HepG2 (cell line): ENCODE data around the gene CYTH1. TPM values are rescaled to one million over a fixed set of nuclear protein-coding genes. Genes with fewer than 3 reads are reported as not detected.

Source experiments
- ELF3 ChIP-seq: IDR thresholded peaks from 2 replicates; pipeline ENCODE4 v1.6.1; 2016; ENCODE audit warnings: missing genetic modification reagents, missing compliant biosample characterization
- JUN ChIP-seq: sonication (generic); formaldehyde crosslinking; IDR thresholded peaks from 2 replicates; pipeline ENCODE4 v1.4.0; 2020; ENCODE audit warnings: mild to moderate bottlenecking, missing genetic modification reagents
- MBNL3 ChIP-seq: fragments of 250-450 bp; sonication (Bioruptor Pico); conservative IDR thresholded peaks from 2 replicates; pipeline ENCODE4 v1.8.0; 2022; ENCODE audit warnings: mild to moderate bottlenecking, inconsistent platforms
- MED1 ChIP-seq: sonication (generic); formaldehyde crosslinking; IDR thresholded peaks from 2 replicates; pipeline ENCODE4 v1.4.0; 2020; ENCODE audit warnings: missing genetic modification reagents
- MIER2 ChIP-seq: IDR thresholded peaks from 2 replicates; pipeline ENCODE4 v1.6.1; 2016; ENCODE audit warnings: missing biosample characterization, missing genetic modification reagents
- NAIF1 ChIP-seq: sonication (generic); formaldehyde crosslinking; IDR thresholded peaks from 2 replicates; pipeline ENCODE4 v1.5.0; 2020; ENCODE audit warnings: mild to moderate bottlenecking, missing genetic modification reagents, borderline replicate concordance
- NFE2 ChIP-seq: sonication (generic); formaldehyde crosslinking; IDR thresholded peaks from 2 replicates; pipeline ENCODE4 v1.4.0; 2020; ENCODE audit warnings: missing genetic modification reagents
- NFIB ChIP-seq: sonication (generic); formaldehyde crosslinking; IDR thresholded peaks from 2 replicates; pipeline ENCODE4 v1.9.0; 2021; ENCODE audit warnings: missing genetic modification reagents, mild to moderate bottlenecking, borderline replicate concordance
- NFYB ChIP-seq: sonication (generic); formaldehyde crosslinking; IDR thresholded peaks from 2 replicates; pipeline ENCODE4 v1.4.0; 2020; ENCODE audit warnings: missing genetic modification reagents
- PHF20 ChIP-seq: sonication (generic); formaldehyde crosslinking; IDR thresholded peaks from 2 replicates; pipeline ENCODE4 v1.5.0; 2020; ENCODE audit warnings: mild to moderate bottlenecking, missing genetic modification reagents
- SIX1 ChIP-seq: sonication (generic); formaldehyde crosslinking; IDR thresholded peaks from 2 replicates; pipeline ENCODE4 v1.4.0; 2020; ENCODE audit warnings: missing genetic modification reagents, borderline replicate concordance
- STAG1 ChIP-seq: sonication (generic); formaldehyde crosslinking; IDR thresholded peaks from 2 replicates; pipeline ENCODE4 v1.4.0; 2020; ENCODE audit warnings: missing genetic modification reagents
- TARDBP ChIP-seq: sonication (generic); formaldehyde crosslinking; IDR thresholded peaks from 2 replicates; pipeline ENCODE4 v1.8.0; 2022; ENCODE audit warnings: mild to moderate bottlenecking, missing genetic modification reagents
- TRIM24 ChIP-seq: sonication (generic); formaldehyde crosslinking; IDR thresholded peaks from 2 replicates; pipeline ENCODE4 v1.8.0; 2022; ENCODE audit warnings: mild to moderate bottlenecking, missing genetic modification reagents
- TSC22D2 ChIP-seq: sonication (generic); formaldehyde crosslinking; IDR thresholded peaks from 2 replicates; pipeline ENCODE4 v1.5.1; 2020; ENCODE audit warnings: missing genetic modification reagents, mild to moderate bottlenecking, borderline replicate concordance
- ZFP36L2 ChIP-seq: sonication (generic); formaldehyde crosslinking; IDR thresholded peaks from 2 replicates; pipeline ENCODE4 v1.4.0; 2020; ENCODE audit warnings: missing genetic modification reagents
- ZNF383 ChIP-seq: sonication (generic); formaldehyde crosslinking; IDR thresholded peaks from 2 replicates; pipeline ENCODE4 v1.4.0; 2020; ENCODE audit warnings: missing genetic modification reagents, mild to moderate bottlenecking, borderline replicate concordance
- ZNF7 ChIP-seq: IDR thresholded peaks from 2 replicates; pipeline ENCODE4 v1.6.1; 2016; ENCODE audit warnings: missing biosample characterization, missing genetic modification reagents
- polyA plus RNA-seq, 8 experiments: library from polyadenylated mRNA; depleted of rRNA in 3 of 8; stranded (reverse) in 7 of 8; unstranded in 1 of 8; fragments of >200 nt; fragmentation: Illumina TruSeq in 4 of 8; extraction: Trizol in 4 of 8; gene quantifications; 2 replicates each; pipeline versions ENCODE4 v1.2.1 to v1.2.3, GENCODE V29; 2011 to 2016; ENCODE audit warnings: low read depth in 4 of 8, missing spikeins in 1 of 8, mixed read lengths in 1 of 8; ENCODE audit not compliant: insufficient read depth in 1 of 8
- total RNA-seq, 5 experiments: library from RNA; depleted of rRNA; stranded (reverse); fragments of >200 nt; fragmentation: Illumina TruSeq; extraction: Trizol; gene quantifications; 2 replicates each; pipeline ENCODE4 v1.2.3, GENCODE V29; 2016; ENCODE audit warnings: low read depth in 1 of 5
- TF ChIP-seq, protein P1 (sequence below): sonication (generic); formaldehyde crosslinking; IDR thresholded peaks from 2 replicates; pipeline ENCODE4 v1.5.0; 2020; ENCODE audit warnings: missing genetic modification reagents
- TF ChIP-seq, protein P2 (sequence below): IDR thresholded peaks from 2 replicates; pipeline ENCODE4 v1.6.1; 2012; ENCODE audit warnings: inconsistent platforms
- TF ChIP-seq, protein P3 (sequence below): sonication (generic); formaldehyde crosslinking; IDR thresholded peaks from 2 replicates; pipeline ENCODE4 v1.4.0; 2020; ENCODE audit warnings: low read depth, mild to moderate bottlenecking, missing genetic modification reagents
- TF ChIP-seq, protein P4 (sequence below): sonication (generic); formaldehyde crosslinking; conservative IDR thresholded peaks from 2 replicates; pipeline ENCODE4 v1.8.1; 2023; ENCODE audit warnings: missing genetic modification reagents
- TF ChIP-seq, protein P5 (sequence below): IDR thresholded peaks from 2 replicates; pipeline ENCODE4 v1.6.1; 2012; ENCODE audit warnings: low read length, improper control_type of control experiment
- TF ChIP-seq, protein P6 (sequence below): sonication (generic); formaldehyde crosslinking; IDR thresholded peaks from 2 replicates; pipeline ENCODE4 v1.4.0; 2020; ENCODE audit warnings: missing genetic modification reagents

The CYTH1 gene
- total and polyA plus RNA-seq, 2 of the 13 experiments (the other 11 are each of a cell fraction or from before 2014, with no cell fraction given): 20.1 to 48.9 TPM

DNA sequence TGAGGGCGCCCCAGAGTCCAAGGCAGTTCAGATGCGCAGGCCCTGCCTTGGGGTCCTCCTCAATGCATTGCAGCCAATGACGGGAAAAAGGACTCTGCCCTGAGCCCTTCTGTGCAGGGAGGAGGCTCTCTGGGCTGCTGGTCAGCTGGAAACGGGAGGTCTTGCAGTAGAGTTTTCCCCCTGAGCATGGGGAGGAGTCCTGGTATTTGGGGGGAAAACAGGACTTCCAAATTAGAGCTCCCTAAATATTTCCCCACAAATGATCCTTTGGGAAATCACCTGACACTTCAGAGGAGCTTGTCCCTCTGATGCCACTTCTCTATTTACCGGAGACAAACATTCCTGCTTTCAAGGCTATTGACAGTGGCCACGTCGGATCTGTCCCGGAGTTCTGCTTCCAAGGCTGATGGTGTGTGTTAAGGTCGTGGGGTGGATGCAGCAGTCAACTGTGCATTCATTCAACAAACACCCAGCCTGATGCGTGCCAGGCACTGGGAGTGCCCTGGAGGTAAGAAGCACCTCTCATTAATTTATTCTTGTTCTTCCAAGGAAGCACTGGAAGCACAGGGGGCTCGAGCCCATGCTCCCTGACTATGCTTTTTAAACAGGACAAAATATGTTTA is 131.9 kb downstream of the CYTH1 start (continued):
- TF ChIP-seq TRIM24 (CRISPR knock-in tag) (peak; percentile 57; the same call in 1 of the 2 replicates), NAIF1 (CRISPR knock-in tag) (peak; percentile 87), ZNF383 (CRISPR knock-in tag) (no peak), NFIB (CRISPR knock-in tag) (no peak), ELF3 (CRISPR knock-in tag) (peak; percentile 92), TSC22D2 (no peak; the same call in 1 of the 2 replicates), NFE2 (CRISPR knock-in tag) (no peak), NFYB (peak; percentile 55), MED1 (CRISPR knock-in tag) (peak; percentile 98), SIX1 (peak; percentile 90), PHF20 (no peak), STAG1 (CRISPR knock-in tag) (peak; percentile 37), TARDBP (CRISPR knock-in tag) (peak; percentile 98), MBNL3 (CRISPR knock-in tag) (no peak), JUN (peak; percentile 79; the same call in 1 of the 2 replicates), MIER2 (CRISPR knock-in tag) (peak; percentile 81), ZNF7 (CRISPR knock-in tag) (no peak), ZFP36L2 (CRISPR knock-in tag) (no peak)
- TF ChIP-seq, protein P1, sequence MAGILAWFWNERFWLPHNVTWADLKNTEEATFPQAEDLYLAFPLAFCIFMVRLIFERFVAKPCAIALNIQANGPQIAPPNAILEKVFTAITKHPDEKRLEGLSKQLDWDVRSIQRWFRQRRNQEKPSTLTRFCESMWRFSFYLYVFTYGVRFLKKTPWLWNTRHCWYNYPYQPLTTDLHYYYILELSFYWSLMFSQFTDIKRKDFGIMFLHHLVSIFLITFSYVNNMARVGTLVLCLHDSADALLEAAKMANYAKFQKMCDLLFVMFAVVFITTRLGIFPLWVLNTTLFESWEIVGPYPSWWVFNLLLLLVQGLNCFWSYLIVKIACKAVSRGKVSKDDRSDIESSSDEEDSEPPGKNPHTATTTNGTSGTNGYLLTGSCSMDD (CRISPR knock-in tag): no peak
- TF ChIP-seq, protein P2, sequence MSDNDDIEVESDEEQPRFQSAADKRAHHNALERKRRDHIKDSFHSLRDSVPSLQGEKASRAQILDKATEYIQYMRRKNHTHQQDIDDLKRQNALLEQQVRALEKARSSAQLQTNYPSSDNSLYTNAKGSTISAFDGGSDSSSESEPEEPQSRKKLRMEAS: peak; percentile 74
- TF ChIP-seq, protein P3, sequence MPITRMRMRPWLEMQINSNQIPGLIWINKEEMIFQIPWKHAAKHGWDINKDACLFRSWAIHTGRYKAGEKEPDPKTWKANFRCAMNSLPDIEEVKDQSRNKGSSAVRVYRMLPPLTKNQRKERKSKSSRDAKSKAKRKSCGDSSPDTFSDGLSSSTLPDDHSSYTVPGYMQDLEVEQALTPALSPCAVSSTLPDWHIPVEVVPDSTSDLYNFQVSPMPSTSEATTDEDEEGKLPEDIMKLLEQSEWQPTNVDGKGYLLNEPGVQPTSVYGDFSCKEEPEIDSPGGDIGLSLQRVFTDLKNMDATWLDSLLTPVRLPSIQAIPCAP (CRISPR knock-in tag): 0 out of 2 replicates have a peak, but pooled peaks have one; percentile 48
- TF ChIP-seq, protein P4, sequence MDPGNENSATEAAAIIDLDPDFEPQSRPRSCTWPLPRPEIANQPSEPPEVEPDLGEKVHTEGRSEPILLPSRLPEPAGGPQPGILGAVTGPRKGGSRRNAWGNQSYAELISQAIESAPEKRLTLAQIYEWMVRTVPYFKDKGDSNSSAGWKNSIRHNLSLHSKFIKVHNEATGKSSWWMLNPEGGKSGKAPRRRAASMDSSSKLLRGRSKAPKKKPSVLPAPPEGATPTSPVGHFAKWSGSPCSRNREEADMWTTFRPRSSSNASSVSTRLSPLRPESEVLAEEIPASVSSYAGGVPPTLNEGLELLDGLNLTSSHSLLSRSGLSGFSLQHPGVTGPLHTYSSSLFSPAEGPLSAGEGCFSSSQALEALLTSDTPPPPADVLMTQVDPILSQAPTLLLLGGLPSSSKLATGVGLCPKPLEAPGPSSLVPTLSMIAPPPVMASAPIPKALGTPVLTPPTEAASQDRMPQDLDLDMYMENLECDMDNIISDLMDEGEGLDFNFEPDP (CRISPR knock-in tag): no peak
- TF ChIP-seq, protein P5, sequence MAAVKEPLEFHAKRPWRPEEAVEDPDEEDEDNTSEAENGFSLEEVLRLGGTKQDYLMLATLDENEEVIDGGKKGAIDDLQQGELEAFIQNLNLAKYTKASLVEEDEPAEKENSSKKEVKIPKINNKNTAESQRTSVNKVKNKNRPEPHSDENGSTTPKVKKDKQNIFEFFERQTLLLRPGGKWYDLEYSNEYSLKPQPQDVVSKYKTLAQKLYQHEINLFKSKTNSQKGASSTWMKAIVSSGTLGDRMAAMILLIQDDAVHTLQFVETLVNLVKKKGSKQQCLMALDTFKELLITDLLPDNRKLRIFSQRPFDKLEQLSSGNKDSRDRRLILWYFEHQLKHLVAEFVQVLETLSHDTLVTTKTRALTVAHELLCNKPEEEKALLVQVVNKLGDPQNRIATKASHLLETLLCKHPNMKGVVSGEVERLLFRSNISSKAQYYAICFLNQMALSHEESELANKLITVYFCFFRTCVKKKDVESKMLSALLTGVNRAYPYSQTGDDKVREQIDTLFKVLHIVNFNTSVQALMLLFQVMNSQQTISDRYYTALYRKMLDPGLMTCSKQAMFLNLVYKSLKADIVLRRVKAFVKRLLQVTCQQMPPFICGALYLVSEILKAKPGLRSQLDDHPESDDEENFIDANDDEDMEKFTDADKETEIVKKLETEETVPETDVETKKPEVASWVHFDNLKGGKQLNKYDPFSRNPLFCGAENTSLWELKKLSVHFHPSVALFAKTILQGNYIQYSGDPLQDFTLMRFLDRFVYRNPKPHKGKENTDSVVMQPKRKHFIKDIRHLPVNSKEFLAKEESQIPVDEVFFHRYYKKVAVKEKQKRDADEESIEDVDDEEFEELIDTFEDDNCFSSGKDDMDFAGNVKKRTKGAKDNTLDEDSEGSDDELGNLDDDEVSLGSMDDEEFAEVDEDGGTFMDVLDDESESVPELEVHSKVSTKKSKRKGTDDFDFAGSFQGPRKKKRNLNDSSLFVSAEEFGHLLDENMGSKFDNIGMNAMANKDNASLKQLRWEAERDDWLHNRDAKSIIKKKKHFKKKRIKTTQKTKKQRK: no peak
- TF ChIP-seq, protein P6, sequence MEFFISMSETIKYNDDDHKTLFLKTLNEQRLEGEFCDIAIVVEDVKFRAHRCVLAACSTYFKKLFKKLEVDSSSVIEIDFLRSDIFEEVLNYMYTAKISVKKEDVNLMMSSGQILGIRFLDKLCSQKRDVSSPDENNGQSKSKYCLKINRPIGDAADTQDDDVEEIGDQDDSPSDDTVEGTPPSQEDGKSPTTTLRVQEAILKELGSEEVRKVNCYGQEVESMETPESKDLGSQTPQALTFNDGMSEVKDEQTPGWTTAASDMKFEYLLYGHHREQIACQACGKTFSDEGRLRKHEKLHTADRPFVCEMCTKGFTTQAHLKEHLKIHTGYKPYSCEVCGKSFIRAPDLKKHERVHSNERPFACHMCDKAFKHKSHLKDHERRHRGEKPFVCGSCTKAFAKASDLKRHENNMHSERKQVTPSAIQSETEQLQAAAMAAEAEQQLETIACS (CRISPR knock-in tag): no peak
